OCI-M2 (cell line): ENCODE data around the gene HTRA3.

ENCODE experiments used
- DNase-seq: peaks from one replicate; lab custom pipeline; 2025; ENCODE audit not compliant: unreplicated experiment; lab: John Stamatoyannopoulos, UW

Gene HTRA3

GRCh38 chr4:8307121-8307520 is 37.6 kb downstream of the HTRA3 start:
- DNase-seq = no peak

GRCh38 chr4:8307714-8308113 is 38.2 kb downstream of the HTRA3 start:
- no peak for DNase-seq

GRCh38 chr4:8308144-8308543 is 38.6 kb downstream of the HTRA3 start:
- DNase-seq = no peak

GRCh38 chr4:8308856-8309771 is 39.6 kb downstream of the HTRA3 start:
- no peak for DNase-seq

GRCh38 chr4:8310306-8310705 is 40.8 kb downstream of the HTRA3 start:
- DNase-seq = no peak

- no peak for DNase-seq
Observed at GRCh38 chr4:8311101-8312068, 41.8 kb downstream of the HTRA3 start.

GRCh38 chr4:8312069-8312445 is 42.5 kb downstream of the HTRA3 start:
- DNase-seq = no peak

GRCh38 chr4:8312976-8313375 is 43.4 kb downstream of the HTRA3 start:
- no peak for DNase-seq

- DNase-seq = no peak
Observed at GRCh38 chr4:8314691-8315255, 45.2 kb downstream of the HTRA3 start.

- DNase-seq = no peak
Observed at GRCh38 chr4:8315435-8316250, 46.1 kb downstream of the HTRA3 start.

- DNase-seq = no peak
Observed at GRCh38 chr4:8316251-8316771, 46.8 kb downstream of the HTRA3 start.

- DNase-seq = no peak
Observed at GRCh38 chr4:8316911-8317351, 47.4 kb downstream of the HTRA3 start.

- DNase-seq = no peak
Observed at GRCh38 chr4:8317474-8317873, 47.9 kb downstream of the HTRA3 start.

GRCh38 chr4:8318509-8318908 is 49.0 kb downstream of the HTRA3 start:
- no peak for DNase-seq

GRCh38 chr4:8319061-8319460 is 49.5 kb downstream of the HTRA3 start:
- no peak for DNase-seq

GRCh38 chr4:8319731-8320385 is 50.3 kb downstream of the HTRA3 start:
- no peak for DNase-seq

- DNase-seq = no peak
Observed at GRCh38 chr4:8320386-8320750, 50.8 kb downstream of the HTRA3 start.

GRCh38 chr4:8321220-8321619 is 51.7 kb downstream of the HTRA3 start:
- no peak for DNase-seq

GRCh38 chr4:8321771-8322170 is 52.2 kb downstream of the HTRA3 start:
- no peak for DNase-seq
